ENCODE measurements around the gene SPATA2. TPM values are rescaled to one million over a fixed set of nuclear protein-coding genes. Genes with fewer than 3 reads are reported as not detected.

Gene SPATA2, protein sequence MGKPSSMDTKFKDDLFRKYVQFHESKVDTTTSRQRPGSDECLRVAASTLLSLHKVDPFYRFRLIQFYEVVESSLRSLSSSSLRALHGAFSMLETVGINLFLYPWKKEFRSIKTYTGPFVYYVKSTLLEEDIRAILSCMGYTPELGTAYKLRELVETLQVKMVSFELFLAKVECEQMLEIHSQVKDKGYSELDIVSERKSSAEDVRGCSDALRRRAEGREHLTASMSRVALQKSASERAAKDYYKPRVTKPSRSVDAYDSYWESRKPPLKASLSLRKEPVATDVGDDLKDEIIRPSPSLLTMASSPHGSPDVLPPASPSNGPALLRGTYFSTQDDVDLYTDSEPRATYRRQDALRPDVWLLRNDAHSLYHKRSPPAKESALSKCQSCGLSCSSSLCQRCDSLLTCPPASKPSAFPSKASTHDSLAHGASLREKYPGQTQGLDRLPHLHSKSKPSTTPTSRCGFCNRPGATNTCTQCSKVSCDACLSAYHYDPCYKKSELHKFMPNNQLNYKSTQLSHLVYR
- 2.8 and 3.6 TPM in 2 replicates for total RNA-seq

DNA sequence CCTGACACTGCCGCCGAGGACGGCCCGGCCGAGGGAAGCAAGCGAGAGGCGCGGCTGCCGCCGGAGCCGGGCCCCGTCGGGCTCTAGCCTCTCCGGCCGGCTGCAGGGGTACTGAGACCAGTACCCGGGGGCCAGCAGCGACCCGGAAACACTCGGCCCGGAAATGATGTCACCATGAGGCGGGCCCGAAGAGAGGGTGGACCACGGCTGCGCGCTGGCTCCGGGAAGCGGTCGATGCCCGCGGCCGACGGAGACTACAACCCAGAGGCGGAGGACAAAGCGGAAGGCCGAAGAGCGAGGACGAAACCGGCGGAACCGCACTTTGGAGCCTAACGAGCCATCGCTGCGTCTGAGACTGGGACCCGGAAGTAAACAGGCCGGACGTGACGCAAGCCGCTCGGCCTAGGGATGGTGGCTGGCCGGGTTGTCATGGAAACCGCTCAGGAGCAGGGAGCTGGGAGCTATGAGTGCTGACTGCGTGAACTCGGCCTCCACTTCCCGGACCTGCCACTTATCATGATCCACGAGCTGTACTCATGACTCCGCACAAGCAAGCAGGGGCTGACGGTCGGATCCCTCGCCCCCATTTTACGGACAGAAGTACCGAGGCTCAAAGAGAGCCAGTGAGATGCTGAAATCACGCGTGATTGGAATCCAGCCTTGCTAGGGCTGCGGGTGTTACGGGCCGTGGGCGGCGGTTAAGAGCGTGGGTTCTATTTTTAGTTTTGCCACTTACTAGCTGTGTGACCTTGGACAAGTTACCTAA lies at the start of gene SPATA2:
Gene SPATA2, minus strand, starts transcription at position 150 of the 766 bp plus-strand sequence. CDS start 7,039 bp downstream, outside the sequence.

DNA sequence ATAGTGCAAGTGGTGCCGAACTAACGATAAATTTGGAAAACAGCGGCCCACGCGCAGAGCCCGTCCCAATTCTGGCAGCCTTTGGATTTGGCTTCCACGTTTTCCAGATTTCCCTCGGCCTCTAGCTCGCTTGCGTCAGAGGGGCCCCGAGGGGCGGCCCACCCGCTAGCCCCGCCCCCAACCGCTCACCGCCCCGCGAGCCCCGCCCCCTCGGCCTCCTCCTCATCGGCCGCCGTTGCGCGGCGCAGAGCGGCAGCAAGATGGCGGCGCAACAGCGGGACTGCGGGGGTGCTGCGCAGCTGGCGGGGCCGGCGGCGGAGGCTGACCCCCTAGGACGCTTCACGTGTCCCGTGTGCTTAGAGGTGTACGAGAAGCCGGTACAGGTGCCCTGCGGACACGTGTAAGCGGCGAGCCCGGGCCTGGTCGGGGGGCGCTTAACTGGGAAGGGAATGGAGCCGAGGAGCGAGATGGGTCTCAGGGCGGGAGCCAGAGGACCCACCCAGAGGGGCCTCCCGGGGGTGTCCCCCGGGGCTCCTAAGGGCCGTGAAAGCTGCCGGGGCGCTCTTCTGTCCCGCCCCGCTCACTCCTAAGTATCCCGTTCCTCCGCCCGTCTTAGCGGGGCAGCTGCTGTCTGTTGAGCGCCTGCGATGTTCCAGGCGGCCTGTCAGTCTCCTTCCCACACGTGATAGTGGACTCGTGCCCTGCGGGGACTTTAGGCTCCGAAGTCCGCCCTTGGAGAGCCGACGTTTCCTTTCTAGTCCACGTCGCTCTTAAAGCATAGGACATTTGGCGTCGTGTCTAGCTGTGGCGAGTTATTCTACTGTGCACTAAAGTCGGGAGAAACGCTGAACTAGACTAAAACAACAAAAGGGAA lies 21.1 kb upstream of the SPATA2 start, which contains the start of gene RNF114:
Gene RNF114, plus strand, starts transcription at position 245 of the 874 bp plus-strand sequence. Its CDS starts 16 bp downstream, at position 261.

Small RNAs within 50 kb of the gene (small RNA-seq; reads per million reads assigned to genes)
- gene RF00017 (not detected), gene RF00019 (not detected)

Other genes with a start within 250 kb of the SPATA2 start
- gene B4GALT5, start 201.7 kb downstream of the SPATA2 start, total RNA-seq, result 63.8 and 77.7 TPM in 2 replicates
- gene SLC9A8, start 102.7 kb downstream of the SPATA2 start, total RNA-seq, result 6.9 and 9.5 TPM in 2 replicates
- 75.1 and 96.7 TPM in 2 replicates for gene RNF114, start 20.9 kb upstream of the SPATA2 start, total RNA-seq
- gene SNAI1, start 67.5 kb upstream of the SPATA2 start, total RNA-seq, result 3.5 and 3.7 TPM in 2 replicates
- gene UBE2V1, start 197.6 kb upstream of the SPATA2 start, total RNA-seq, result 146 and 172 TPM in 2 replicates
- 35.5 and 50.8 TPM in 2 replicates for gene PEDS1, start 238.2 kb upstream of the SPATA2 start, total RNA-seq

All from thoracic aorta endothelial cell (primary cell).